GM18951 (cell line): ENCODE data around the gene CLDN6.
"Not testable (repeated sequence)": the region's sequence is repeated elsewhere in the genome, so short reads cannot be mapped to it uniquely, and the experiment has no call there.

Experiments
- POLR2A ChIP-seq: IDR thresholded peaks from 4 replicates; pipeline ENCODE4 v1.6.1; 2011; ENCODE audit warnings: mild to moderate bottlenecking; ENCODE audit not compliant: insufficient read length, insufficient read depth; ENCODE audit errors: extremely low read depth
- in situ Hi-C: fragments of 300-500 bp; cut with MboI; formaldehyde crosslinking; loops from one replicate; pipeline ENCODE4 v1.12.0; 2022; ENCODE audit warnings: low sequenced_read_pairs, mixed read lengths, inconsistent platforms; ENCODE audit not compliant: unreplicated experiment

Gene CLDN6

DNA sequence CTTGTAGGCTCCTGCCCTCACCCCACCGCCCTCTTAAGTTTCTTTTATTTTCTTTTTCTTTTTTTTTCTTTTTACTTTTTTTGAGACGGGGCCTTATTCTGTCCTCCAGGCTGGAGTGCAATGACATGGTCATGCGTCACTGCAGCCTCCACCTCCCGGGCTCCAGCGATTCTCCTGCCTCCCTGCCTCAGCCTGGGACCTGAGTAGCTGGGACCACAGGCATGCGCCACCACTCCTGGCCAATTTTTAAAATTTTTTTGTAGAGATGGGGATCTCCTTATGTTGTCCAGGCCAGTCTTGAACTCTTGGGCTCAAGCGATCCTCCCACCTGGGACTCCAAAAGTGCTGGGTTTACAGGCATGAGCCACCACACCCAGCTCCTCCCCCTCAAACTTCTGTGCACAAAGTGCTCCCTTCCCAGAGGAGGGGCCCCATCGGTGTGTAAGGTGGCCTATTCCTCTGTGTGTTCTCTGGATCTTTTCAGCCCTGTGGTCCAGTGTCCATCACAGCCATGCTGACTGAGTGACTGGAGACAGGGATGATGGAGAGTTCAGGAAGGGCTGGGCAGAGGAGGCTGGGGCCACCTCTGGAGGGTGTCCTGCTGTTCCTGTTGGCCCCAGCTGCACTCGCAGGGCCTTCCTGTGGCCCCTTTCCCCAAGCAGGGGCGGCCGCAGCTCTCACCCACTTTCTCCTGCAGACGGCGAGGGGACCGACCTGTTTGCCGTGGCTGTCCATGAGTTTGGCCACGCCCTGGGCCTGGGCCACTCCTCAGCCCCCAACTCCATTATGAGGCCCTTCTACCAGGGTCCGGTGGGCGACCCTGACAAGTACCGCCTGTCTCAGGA is 38.6 kb upstream of the CLDN6 start:
- in situ Hi-C loops = no loop called here
- TF ChIP-seq POLR2A = no peak

DNA sequence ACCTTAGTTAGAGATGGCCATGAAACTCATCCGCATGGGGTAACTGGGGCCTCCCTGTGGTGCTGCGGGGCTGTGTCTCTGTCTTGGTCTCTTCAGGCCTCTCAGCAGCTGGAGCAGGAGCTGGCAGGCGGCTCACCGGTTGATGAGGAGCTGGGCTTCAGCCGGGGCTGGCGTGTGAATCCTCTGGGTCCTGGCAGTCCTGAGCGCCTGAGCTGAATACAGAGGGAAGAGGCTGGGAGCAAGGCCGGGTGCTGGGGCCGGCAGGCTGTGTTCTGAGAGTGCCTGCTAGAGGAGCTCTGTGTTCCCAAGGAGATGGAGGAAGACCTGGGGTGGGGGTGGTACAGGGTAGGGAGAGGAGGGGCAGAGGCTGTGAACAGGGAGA is 37.7 kb upstream of the CLDN6 start:
- in situ Hi-C loops = not testable (repeated sequence)

DNA sequence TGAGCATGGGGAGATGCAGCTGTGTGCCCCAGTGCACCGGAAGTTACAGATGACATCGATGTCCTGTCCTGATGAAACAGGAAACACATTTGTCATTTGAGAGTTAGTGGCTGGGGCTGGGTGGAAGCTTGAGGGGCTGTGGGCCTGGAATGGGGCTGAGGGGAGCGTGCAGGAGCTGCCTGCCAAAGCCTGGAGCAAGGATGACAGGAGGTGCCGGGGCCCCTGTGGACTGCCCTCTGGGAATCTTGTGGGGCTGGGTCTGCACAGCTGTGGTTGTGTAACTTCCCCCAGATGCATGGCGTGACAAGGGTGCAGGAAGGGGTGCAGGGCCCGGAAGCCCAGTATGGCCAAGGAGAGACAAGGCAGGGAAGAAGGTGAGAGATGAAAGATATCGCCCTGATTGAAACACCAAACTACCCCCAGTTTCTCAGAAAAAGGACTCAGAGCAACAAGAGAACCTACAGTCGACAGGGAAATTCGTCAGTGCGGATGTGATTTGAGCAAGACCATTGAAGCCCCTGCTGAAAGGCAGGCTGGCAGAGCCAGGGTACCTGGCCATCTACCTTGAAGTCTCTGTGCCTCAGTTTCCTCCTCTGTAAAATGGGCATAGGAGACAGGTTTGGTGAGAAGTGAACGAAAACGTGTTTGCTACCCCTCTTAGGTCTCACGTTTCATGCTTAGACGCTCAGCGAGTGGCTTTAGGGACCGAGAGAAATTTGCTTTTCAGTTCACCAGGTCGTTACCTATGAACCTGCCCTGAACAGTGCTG is 37.2 kb upstream of the CLDN6 start:
- in situ Hi-C loops = no loop called here
- TF ChIP-seq POLR2A = no peak

DNA sequence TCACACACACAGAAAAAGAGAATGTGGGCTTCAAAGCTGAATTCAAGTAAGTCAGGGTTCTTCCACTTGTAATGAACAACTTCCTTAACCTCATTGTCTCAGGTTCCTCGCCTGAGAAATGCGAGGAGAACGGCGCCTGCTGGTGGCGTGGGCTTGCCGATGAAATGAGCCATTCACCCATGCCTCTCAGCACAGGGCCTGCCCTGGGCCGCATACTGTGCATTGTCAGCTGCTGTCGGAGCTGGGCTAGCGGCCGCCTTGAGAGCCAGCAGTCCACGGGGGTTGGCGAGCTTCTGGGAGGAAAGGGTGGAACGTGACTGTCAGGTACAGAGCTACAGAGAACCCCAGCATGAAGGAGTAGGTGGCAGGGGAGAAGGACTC is 35.3 kb upstream of the CLDN6 start:
- in situ Hi-C loops = not testable (repeated sequence)

DNA sequence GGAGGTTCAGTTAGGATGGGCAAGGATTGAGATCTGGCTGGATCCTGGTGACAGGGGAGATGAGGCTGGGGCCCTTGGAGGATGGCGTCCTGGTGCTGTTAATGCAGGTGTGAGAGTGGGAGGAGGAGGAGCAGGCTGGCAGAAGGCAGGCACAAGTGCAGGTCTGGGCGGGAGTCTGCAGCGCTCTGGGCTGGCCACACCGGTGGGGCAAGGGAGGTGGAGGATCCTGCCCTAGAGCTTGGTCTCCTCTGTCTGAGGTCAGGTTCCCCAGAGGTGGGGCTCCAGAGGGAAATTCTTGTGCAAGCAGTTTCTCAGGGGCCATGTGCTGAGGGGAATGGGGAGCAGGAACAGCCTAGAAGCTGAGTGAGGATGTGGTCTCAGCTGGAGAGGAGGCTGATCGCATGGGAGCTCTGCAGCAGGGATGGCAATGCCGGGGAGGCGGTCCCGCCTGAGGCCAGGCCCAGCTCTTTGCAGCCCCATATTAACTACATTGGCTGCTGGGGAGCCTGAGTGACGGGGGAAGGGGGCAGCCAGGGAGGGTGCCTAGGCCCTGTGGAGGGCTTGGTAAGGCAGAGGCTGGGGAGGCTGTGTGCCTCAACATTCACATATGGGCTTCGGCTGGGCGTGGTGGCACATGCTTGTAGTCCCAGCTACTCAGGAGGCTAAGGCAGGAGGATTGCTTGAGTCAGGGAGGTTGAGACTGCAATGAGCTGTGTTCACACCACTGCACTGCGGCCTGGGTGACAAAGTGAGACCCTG is 34.8 kb upstream of the CLDN6 start:
- in situ Hi-C loops = not testable (repeated sequence)

DNA sequence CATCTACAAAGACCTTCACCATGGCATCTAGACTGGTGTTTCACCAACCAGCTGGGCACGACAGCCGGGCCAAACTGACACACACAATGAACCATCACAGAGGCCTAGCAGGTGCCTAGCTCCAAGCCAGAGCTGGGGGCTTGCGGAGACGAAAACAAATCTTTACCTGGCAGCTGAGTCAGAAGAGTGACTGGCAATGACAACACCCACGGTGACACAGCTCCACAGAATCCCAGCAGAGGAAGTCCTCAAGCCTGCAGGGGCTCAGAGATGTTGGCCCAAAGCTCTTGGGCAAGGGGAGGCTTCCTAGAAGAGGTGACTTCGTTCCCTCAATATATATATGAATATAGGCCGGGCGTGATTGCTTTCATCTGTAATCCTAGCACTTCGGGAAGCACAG is 33.5 kb upstream of the CLDN6 start:
- no peak for TF ChIP-seq POLR2A
- in situ Hi-C loops = no loop called here

DNA sequence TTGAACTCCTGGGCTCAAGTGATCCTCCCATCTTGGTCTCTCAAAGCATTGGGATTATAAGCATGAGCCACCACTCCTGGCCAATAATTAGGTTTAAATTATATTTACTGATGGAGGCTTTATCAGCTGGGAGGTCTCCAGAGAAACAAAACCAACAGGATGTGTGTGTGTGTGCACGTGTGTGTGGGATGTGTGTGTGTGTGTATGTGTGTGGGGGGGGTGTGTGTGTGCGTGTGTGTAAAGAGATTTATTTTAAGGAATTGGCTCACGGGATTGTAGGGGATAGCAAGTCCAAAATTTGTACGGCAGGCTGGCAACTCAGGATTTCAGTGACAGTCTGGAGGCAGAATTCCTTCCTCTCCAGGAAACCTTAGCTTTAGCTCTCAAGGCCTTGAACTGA is 33.0 kb upstream of the CLDN6 start:
- in situ Hi-C loops = no loop called here
- TF ChIP-seq POLR2A = no peak

DNA sequence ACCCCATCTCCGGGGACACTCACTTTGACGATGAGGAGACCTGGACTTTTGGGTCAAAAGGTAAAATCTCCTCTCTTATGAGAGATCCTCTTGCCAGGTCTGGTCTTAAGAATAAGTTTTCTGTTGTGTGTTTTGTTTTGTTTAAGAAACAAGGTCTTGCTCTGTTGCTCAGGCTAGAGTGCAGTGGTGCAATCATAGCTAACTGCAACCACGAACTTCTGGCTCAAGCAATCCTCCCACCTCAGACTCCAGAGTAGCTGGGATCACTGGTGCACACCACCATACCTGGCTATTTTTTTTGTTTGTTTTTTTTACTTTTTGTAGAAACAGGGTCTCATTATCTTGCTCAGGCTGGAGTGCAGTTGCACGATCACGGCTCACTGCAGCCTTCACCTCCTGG is 32.5 kb upstream of the CLDN6 start:
- no peak for TF ChIP-seq POLR2A
- in situ Hi-C loops = no loop called here

DNA sequence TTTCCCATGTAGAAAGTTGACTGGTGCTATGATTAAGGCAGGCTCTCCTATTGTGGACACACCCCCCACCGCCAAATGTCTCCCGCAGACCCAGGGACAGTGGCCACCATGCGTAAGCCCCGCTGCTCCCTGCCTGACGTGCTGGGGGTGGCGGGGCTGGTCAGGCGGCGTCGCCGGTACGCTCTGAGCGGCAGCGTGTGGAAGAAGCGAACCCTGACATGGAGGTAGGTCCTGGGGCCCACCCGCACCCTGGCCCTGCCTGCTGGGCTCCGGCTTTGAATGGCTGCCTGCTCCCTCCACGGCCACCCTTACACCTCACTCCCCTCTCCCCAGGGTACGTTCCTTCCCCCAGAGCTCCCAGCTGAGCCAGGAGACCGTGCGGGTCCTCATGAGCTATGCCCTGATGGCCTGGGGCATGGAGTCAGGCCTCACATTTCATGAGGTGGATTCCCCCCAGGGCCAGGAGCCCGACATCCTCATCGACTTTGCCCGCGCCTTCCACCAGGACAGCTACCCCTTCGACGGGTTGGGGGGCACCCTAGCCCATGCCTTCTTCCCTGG is 32.0 kb upstream of the CLDN6 start:
- TF ChIP-seq POLR2A = no peak
- in situ Hi-C loops = no loop called here

DNA sequence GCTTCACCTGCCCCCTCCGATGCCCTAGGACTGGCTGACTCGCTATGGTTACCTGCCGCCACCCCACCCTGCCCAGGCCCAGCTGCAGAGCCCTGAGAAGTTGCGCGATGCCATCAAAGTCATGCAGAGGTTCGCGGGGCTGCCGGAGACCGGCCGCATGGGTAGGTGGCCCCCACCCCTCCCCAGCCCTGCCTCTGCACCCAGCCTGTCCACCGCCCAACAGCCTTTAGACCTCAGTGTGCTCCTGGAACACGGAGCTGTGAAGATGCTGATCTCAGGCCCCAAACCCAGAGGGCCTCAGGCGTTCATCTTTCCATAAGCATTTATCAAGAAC is 29.4 kb upstream of the CLDN6 start:
- no peak for TF ChIP-seq POLR2A
- in situ Hi-C loops = no loop called here

DNA sequence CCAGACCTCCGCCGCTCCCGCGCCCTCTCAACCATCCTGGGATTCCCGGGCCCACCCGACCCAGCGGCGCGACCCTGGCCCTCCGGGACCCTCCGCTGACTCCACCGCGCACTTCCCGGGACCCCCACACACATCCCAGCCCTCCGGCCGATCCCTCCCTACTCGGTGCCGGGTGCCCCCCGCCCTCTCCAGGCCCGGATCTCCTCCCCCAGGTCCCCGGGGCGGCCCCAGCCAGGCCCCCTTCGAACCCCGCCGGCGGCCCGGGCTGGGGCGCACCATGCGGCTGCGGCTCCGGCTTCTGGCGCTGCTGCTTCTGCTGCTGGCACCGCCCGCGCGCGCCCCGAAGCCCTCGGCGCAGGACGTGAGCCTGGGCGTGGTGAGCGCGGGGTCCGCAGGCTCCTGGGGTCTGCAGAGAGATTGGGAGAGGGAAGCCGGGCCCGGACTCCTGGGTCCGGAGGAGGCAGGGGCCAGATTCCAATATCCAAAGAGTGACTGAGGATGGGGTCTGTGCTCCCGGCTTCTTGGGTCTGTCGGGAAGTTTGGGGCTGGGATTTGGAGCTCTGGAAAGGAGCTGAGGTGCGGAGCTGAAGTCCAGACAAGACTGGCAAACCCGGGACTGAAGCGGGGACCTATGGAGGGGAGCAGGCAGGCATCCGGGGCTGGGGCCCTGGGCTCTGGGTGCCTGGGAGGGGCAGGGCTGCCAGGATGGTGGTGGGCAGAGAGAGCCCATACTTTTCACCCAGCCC is 28.8 kb upstream of the CLDN6 start:
- in situ Hi-C loops = no loop called here
- no peak for TF ChIP-seq POLR2A

DNA sequence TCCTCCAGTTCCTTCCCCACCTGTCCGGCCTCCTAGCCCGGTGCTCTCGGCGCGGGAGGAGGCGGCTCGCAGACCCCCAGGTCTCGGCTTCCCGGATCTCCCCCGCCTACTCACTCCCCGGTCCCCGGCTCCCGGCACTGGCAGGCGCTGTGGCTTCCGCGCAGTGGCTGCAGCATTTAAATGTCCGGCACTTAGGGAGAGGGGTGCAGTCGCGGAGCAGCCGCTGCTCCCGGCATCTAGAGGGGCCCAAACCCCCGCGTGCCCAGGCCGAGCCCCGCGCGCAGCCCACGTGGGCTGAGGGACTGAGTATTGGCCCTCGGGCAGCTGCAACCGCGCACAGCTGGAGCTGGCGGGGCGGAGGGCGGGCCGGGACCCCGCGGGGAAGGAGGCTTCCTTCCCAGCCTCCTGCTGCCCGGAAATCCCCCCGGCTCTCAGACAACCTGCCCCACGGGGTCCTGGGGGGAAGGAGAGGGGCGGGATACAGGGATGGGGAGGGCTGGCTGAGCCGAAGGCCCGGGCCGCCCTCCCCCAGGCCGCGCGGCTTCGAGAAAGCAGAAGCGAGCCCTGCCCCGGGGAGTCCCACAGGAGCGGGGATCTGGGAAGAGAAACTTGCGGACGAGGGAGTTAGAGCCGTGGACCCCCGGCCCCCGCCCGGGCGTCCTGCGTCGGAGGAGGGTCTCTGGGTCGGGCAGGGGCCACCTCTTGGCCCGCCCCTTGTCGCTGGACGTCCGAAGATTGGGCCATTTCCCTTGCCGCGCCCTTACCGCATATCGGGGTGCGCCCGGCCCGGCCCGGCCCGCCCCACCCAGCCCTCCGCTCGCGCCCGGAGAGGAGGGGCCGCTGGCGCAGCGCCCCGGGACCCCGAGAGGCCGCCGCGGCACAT is 28.0 kb upstream of the CLDN6 start, which contains the start of gene MMP25:
MMP25 (plus strand) TSS at position 804 of the 883 bp plus-strand sequence. CDS start 357 bp downstream, outside the sequence.
- TF ChIP-seq POLR2A = no peak
- in situ Hi-C loops = no loop called here

DNA sequence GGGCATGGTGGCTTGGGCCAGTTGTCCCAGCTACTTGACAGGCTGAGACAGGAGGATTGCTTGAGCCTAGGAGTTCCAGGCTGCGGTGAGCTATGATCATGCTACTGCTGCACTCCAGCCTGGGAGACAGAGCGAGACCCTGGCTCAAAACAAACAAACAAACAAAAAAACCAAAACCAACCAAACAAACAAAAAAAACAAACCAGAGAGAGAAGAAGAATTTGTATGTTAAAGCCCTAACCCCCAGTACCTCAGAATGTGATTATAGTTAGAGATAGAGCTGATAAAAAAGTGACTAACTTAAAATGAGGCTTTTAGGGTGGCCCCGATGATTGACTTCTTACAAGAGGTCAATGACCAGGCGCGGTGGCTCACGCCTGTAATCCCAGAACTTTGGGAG is 26.7 kb upstream of the CLDN6 start:
- no peak for TF ChIP-seq POLR2A

More for the DNA sequence above, 26.7 kb upstream of the CLDN6 start:
- in situ Hi-C loops = no loop called here
